Lower lobe of right lung (tissue), 2 donors: ENCODE results near the gene RAD23B. TPM values are rescaled to one million over a fixed set of nuclear protein-coding genes. Genes with fewer than 3 reads are reported as not detected.

Experiments
- ATAC-seq, 2 donors: fragments of 200-7000 bp; cut with Tn5 transposase; one replicate each; pipeline ENCODE4 v1.9.1; 2020 to 2022; ENCODE audit warnings: mild to moderate bottlenecking in 2 of 2, moderate library complexity in 2 of 2
- DNase-seq: peaks from one replicate; pipeline ENCODE4 v3.0.0-alpha.2; 2020
- H3K27ac ChIP-seq: fragments of 200-600 bp; one replicate; pipeline ENCODE4 v1.8.0; 2022
- H3K27me3 ChIP-seq: fragments of 200-600 bp; one replicate; pipeline ENCODE4 v1.8.0; 2022; ENCODE audit warnings: low read depth
- H3K36me3 ChIP-seq: fragments of 200-600 bp; one replicate; pipeline ENCODE4 v1.8.0; 2022; ENCODE audit warnings: mild to moderate bottlenecking
- H3K4me1 ChIP-seq: fragments of 200-600 bp; one replicate; pipeline ENCODE4 v1.8.0; 2022
- H3K4me3 ChIP-seq: fragments of 200-600 bp; one replicate; pipeline ENCODE4 v1.8.0; 2022; ENCODE audit warnings: mild to moderate bottlenecking
- H3K9me3 ChIP-seq: fragments of 200-600 bp; one replicate; pipeline ENCODE4 v1.8.0; 2022
- intact Hi-C: fragments of 100-400 bp; cut with DNase I; formaldehyde crosslinking; loops from one replicate; pipeline ENCODE4 v1.11.0; 2022
- total RNA-seq: library from RNA; stranded (reverse); fragmentation: NEBNext Ultra II Directional; extraction: Animal tissue kit (Norgen Biotek cat#: 25700); gene quantifications from one replicate; pipeline ENCODE4 v1.2.1, GENCODE V29; 2021
- TF ChIP-seq, protein P1 (sequence below): fragments of 200-600 bp; IDR thresholded peaks from one replicate; pipeline ENCODE4 v1.8.0; 2022; ENCODE audit warnings: antibody characterized with exemption, mild to moderate bottlenecking
- donor health status: DM: no; HTN: yes; CAD: no; lungs with severe emphysema.

Gene RAD23B
- total RNA-seq, 1 donor from 2014 or later: 95.4 TPM

DNA sequence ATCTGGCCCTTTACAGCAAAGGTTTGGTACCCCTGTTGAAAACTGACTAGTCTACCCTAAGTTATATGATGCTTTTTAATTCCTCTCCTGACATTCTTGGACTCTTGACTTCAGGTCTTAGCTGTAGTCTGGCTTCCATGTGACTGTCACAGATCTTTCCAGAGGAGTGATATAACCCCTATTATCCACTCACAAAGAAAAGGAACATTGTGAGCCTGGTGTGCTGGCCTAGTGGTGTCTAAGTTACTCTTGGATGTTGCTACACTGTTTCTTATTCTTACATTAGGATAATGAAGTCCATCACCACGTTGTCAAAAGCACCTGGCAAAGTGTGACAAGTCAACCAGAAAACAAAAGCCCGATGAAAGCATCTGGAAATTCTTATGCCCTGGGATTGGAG is 49.8 kb downstream of the RAD23B start:
- ATAC-seq: no peak
- no peaks in the 10 kb centered on the region for H3K4me1 ChIP-seq
- H3K4me3 ChIP-seq: no peak overlapping the region
- no peak for DNase-seq
- H3K27me3 ChIP-seq: no peaks in the 10 kb centered on the region
- peaks cover 66% of the 10 kb centered on the region for H3K36me3 ChIP-seq
- intact Hi-C loops: no loop called here
- no peak overlapping the region for H3K27ac ChIP-seq
- no peaks in the 10 kb centered on the region for H3K9me3 ChIP-seq
- TF ChIP-seq, protein P1, sequence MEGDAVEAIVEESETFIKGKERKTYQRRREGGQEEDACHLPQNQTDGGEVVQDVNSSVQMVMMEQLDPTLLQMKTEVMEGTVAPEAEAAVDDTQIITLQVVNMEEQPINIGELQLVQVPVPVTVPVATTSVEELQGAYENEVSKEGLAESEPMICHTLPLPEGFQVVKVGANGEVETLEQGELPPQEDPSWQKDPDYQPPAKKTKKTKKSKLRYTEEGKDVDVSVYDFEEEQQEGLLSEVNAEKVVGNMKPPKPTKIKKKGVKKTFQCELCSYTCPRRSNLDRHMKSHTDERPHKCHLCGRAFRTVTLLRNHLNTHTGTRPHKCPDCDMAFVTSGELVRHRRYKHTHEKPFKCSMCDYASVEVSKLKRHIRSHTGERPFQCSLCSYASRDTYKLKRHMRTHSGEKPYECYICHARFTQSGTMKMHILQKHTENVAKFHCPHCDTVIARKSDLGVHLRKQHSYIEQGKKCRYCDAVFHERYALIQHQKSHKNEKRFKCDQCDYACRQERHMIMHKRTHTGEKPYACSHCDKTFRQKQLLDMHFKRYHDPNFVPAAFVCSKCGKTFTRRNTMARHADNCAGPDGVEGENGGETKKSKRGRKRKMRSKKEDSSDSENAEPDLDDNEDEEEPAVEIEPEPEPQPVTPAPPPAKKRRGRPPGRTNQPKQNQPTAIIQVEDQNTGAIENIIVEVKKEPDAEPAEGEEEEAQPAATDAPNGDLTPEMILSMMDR: no peak

- intact Hi-C loops: no loop called here
- DNase-seq (no peak), ATAC-seq (no peak)
- Histone ChIP-seq H3K4me3 (no peak overlapping the region), H3K4me1 (peaks cover under 1% of the 10 kb centered on the region), H3K9me3 (no peaks in the 10 kb centered on the region), H3K27ac (no peak overlapping the region), H3K36me3 (peaks cover 63% of the 10 kb centered on the region), H3K27me3 (no peaks in the 10 kb centered on the region)
- TF ChIP-seq, protein P1: no peak
These were observed 50.3 kb downstream of the RAD23B start for GRCh38 chr9:107333363-107333762.

GRCh38 chr9:107334103-107334776 is 51.2 kb downstream of the RAD23B start:
- ATAC-seq: no peak

GRCh38 chr9:107335331-107335730 is 52.3 kb downstream of the RAD23B start:
- Histone ChIP-seq H3K4me1 (peaks cover 4% of the 10 kb centered on the region), H3K27ac (no peak overlapping the region), H3K9me3 (no peaks in the 10 kb centered on the region), H3K27me3 (no peaks in the 10 kb centered on the region), H3K4me3 (no peak overlapping the region), H3K36me3 (peaks cover 43% of the 10 kb centered on the region)
- ATAC-seq (no peak), DNase-seq (no peak)
- TF ChIP-seq, protein P1: no peak
- intact Hi-C loops: no loop called here

More at GRCh38 chr9:107334103-107334776, 51.2 kb downstream of the RAD23B start:
- Histone ChIP-seq H3K9me3 (no peaks in the 10 kb centered on the region), H3K36me3 (peaks cover 54% of the 10 kb centered on the region), H3K4me3 (no peak overlapping the region), H3K4me1 (peaks cover 4% of the 10 kb centered on the region), H3K27me3 (no peaks in the 10 kb centered on the region), H3K27ac (no peak overlapping the region)
- TF ChIP-seq, protein P1: no peak
- no peak for DNase-seq
- intact Hi-C loops: no loop called here

DNA sequence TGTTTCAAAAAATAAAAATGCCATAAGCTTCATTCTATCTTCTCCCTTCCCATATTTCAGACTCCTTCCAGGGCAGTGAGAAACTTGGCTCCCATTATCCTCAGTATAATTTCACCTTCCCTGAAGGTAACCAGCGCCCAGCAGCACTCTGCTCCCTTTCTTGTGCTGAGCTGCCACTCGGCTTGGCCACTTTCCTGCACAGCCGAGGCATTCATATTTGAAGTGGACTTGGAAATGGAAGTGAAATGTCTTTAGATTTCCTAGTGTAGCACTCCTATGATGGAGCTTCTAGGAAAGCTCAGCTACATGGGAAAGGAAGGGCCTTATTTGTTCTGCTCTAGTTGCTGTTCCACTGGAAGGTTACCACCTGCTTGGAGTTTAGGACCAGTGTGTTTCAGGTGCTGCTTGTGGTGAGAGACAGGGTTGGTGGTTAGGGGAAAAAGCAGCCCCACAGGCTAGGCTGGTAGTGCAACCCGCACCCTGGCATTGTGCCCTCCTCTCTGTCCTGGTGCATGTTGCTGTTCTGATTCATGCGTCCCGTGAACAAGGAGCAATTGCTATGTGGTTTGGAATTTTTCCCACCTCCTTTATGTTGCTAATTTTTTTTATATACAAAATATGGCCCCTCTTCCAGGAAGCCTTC is 53.8 kb downstream of the RAD23B start:
- ATAC-seq (peak; percentile 55 to 60), DNase-seq (no peak)
- Histone ChIP-seq H3K4me3 (no peak overlapping the region), H3K27ac (no peak overlapping the region), H3K36me3 (peaks cover 28% of the 10 kb centered on the region), H3K4me1 (peaks cover 10% of the 10 kb centered on the region), H3K9me3 (no peaks in the 10 kb centered on the region), H3K27me3 (no peaks in the 10 kb centered on the region)
- TF ChIP-seq, protein P1: no peak
- intact Hi-C loops: no loop called here
